Measurements from ENCODE around the gene KCNH6.

The KCNH6 gene

DNA sequence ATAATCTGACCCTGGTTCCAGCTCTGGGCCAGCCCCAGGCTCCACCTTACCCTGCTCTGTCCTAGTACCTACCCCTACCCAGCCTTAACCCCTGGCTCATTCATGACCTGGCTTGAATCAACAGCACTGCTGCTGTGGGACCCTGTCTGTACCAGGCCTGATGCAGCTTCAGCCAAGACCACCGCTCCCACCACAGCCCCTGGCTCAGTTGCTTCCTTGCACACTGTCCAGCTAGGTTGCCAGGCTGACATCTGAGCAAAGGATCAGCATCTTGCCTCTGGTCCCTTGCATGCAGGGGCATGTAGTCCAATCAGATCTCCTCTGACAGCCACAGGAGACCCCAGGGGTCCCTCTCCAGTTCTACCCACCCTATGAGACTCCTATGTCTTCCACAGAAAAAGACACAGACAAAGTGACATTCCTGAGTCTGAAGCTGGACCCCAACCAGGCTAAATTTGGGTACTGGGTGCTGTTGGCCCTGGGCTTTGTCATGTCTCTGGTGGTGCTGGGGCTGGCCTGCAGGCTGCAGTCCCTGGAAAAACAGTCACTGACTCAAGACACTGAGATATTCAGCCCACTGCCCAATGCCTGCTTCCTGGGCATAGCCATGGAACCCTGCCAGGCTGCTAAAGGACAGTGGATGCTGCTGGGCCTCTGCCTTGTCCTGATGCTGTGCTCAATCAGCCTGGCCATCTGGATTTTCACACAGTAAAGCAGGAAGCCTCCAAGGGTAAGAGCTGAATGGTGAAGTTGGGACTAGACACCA, 3.9 kb upstream of the KCNH6 start:
- H3K27ac ChIP-seq, result no peak overlapping the region
- H4K20me1 ChIP-seq, result peaks cover 30% of the 10 kb centered on the region; the same call in 1 of the 2 replicates
- H3K9me3 ChIP-seq, result no peaks in the 10 kb centered on the region
- no peaks in the 10 kb centered on the region for H3K4me1 ChIP-seq
- no peaks in the 10 kb centered on the region for H3K27me3 ChIP-seq
- H3K36me3 ChIP-seq, result no peaks in the 10 kb centered on the region
- H3K4me2 ChIP-seq, result no peak overlapping the region
- H3K4me3 ChIP-seq, result no peak overlapping the region
- no peak for TF ChIP-seq Cebpa-rat (IDR thresholded peaks at IDR 0.05)
- no peak overlapping the region for H3K9ac ChIP-seq

DNA sequence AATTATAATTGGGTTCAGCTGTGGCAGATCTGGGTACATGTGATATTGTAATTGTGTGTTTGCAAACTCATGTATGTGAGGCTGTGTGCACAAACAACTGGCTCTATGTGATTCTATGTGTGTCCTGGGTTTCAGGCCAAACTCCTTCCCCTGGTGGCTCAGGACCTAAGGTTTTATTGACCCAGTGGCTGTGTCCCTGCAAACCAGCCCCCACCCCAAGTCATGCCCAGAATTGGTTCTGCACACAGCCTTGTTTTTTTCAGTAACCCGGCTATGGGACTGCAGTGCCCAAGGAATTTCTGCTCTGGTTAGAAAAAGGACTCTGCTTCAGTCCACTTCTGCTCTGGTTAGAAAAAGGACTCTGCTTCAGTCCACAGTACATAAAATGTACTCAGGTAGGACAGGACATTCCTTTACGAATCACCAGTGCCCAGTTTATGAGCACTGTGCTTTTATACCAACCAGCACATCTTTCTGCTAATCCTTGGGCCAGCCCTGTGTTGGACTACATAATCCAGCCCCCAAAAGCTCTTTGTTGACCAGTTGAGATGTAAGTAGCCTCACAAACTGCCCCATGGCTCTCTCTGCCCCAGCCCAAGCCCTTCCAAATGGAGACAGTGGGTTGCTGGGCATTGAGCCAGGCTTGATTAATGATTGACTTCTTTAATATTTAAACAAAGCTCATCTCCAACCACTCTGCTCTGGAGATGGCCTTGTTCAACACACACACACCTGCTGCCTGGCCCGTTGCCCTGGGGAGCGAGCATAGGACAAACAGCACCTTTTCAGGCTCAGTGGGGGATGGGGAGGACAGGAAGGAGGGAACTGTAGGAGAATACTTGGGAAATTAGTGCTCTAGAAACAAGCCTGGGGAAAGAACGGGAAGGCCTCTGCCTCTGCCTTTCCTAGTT, 2.9 kb upstream of the KCNH6 start:
- no peak overlapping the region for H3K4me2 ChIP-seq
- H3K36me3 ChIP-seq, result no peaks in the 10 kb centered on the region
- no peaks in the 10 kb centered on the region for H3K27me3 ChIP-seq
- no peak overlapping the region for H3K4me3 ChIP-seq
- no peaks in the 10 kb centered on the region for H3K9me3 ChIP-seq
- H3K9ac ChIP-seq, result no peak overlapping the region
- H3K4me1 ChIP-seq, result no peaks in the 10 kb centered on the region
- no peak overlapping the region for H3K27ac ChIP-seq
- peaks cover 39% of the 10 kb centered on the region; the same call in 1 of the 2 replicates for H4K20me1 ChIP-seq
- no peak for TF ChIP-seq Cebpa-rat (IDR thresholded peaks at IDR 0.05)

DNA sequence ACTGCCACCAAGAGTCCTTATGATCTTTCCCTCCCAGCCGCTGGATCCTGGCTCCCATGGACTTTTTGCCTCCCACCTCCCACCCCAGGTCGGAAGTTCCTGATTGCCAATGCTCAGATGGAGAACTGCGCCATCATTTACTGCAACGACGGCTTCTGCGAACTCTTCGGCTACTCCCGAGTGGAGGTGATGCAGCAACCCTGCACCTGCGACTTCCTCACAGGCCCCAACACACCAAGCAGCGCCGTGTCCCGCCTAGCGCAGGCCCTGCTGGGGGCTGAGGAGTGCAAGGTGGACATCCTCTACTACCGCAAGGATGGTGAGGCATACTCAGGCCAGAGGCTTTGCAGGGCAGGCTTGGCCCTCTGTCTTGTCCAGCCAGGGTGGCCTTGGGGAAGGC, 893 bp downstream of the KCNH6 start:
- Histone ChIP-seq H3K4me1 (no peaks in the 10 kb centered on the region), H3K4me3 (no peak overlapping the region), H3K9me3 (no peaks in the 10 kb centered on the region), H3K27ac (no peak overlapping the region), H3K27me3 (no peaks in the 10 kb centered on the region), H3K36me3 (no peaks in the 10 kb centered on the region), H4K20me1 (peaks cover 49% of the 10 kb centered on the region; the same call in 1 of the 2 replicates), H3K9ac (no peak overlapping the region), H3K4me2 (no peak overlapping the region)
- no peak for TF ChIP-seq Cebpa-rat (IDR thresholded peaks at IDR 0.05)

DNA sequence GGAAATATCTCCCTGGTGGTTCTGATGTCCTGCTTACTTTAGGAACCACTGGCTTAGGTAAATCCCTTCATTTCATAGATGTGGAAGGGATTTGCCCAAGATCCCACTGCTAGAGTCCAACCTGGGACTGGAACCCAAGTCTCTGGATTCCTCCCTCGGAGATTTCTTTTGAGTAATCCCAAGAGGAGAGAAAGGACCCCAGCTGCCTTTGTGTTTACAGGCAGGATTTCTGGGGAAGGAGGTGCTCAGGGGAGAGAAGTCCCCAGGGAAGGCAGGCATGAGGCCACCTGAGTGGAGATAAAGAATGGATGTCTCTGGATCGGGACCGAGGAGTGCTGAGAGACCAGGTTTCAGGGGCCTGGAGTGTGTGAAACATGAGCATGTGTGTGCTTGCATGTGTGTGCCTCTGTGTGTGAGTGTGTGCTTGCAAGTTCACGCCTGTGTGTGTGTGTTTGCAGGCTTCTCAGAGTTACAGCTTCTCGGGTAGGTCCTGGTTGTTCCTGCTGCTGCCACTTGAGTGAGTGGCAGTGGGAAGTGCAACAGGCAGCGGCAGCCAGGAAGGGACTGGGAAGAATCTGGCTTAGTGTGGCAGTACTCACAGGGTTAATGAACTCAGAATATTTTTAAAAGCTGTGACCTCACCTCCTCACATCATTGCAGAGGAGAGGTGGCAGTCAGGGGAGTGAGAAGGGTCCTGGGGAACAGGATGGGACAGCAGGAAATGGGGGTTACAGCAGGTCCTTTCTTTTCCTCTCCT, 2.2 kb downstream of the KCNH6 start:
- H3K9ac ChIP-seq, result no peak overlapping the region
- H3K4me1 ChIP-seq, result no peaks in the 10 kb centered on the region
- H3K4me2 ChIP-seq, result no peak overlapping the region
- H4K20me1 ChIP-seq, result peaks cover 49% of the 10 kb centered on the region; the same call in 1 of the 2 replicates
- no peaks in the 10 kb centered on the region for H3K27me3 ChIP-seq
- TF ChIP-seq Cebpa-rat (IDR thresholded peaks at IDR 0.05), result no peak
- no peaks in the 10 kb centered on the region for H3K36me3 ChIP-seq
- H3K27ac ChIP-seq, result no peak overlapping the region
- no peaks in the 10 kb centered on the region for H3K9me3 ChIP-seq
- H3K4me3 ChIP-seq, result no peak overlapping the region

DNA sequence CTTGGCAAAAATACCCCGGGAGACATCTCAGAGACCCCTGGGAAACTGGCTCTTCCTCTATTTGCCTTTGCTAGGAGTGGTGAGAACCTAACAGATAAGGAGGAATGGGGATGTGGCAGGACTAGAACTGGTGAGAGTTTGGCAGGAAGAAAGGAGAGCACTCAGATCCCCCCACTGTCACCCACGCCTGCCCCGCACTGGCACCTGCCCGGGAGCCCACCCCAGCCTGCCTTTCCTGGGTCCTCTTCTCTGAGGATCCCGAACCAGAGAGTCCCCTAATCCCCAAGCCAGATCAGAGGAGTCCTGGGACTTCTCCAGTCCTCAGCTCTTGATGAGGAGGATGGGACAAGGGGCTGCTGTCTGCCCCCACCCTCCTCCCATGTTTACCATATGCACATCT, 3.7 kb downstream of the KCNH6 start:
- Histone ChIP-seq H3K4me3 (no peak overlapping the region), H4K20me1 (peaks cover 39% of the 10 kb centered on the region; the same call in 1 of the 2 replicates), H3K4me2 (no peak overlapping the region), H3K9ac (no peak overlapping the region), H3K36me3 (no peaks in the 10 kb centered on the region), H3K27ac (no peak overlapping the region), H3K27me3 (no peaks in the 10 kb centered on the region), H3K4me1 (no peaks in the 10 kb centered on the region), H3K9me3 (no peaks in the 10 kb centered on the region)
- TF ChIP-seq Cebpa-rat (IDR thresholded peaks at IDR 0.05), result no peak

DNA sequence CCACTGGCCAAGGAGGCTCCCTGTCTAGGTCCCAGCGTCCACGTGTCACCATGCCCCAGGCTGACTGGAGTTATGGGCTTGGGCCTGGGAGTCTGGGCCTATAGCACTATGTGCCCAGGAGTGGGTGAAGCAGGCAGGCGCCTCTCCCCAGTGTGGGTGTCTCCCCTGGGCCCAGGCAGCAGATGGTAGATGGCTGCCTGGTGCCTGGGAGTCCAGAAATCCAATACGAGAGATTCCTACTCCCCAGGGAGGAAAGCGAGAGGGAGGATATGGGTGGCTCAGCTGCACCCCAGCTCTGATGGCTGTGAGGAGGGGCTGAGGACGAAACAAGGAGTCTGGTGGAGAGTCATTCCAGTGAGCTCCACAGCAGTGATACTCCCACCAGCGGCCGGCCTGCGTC, 5.0 kb downstream of the KCNH6 start:
- Histone ChIP-seq H3K9me3 (no peaks in the 10 kb centered on the region), H3K36me3 (no peaks in the 10 kb centered on the region), H3K4me3 (no peak overlapping the region), H3K4me2 (no peak overlapping the region), H3K9ac (no peak overlapping the region), H4K20me1 (peaks cover 30% of the 10 kb centered on the region; the same call in 1 of the 2 replicates), H3K4me1 (no peaks in the 10 kb centered on the region), H3K27me3 (no peaks in the 10 kb centered on the region), H3K27ac (no peak overlapping the region)
- no peak for TF ChIP-seq Cebpa-rat (IDR thresholded peaks at IDR 0.05)

DNA sequence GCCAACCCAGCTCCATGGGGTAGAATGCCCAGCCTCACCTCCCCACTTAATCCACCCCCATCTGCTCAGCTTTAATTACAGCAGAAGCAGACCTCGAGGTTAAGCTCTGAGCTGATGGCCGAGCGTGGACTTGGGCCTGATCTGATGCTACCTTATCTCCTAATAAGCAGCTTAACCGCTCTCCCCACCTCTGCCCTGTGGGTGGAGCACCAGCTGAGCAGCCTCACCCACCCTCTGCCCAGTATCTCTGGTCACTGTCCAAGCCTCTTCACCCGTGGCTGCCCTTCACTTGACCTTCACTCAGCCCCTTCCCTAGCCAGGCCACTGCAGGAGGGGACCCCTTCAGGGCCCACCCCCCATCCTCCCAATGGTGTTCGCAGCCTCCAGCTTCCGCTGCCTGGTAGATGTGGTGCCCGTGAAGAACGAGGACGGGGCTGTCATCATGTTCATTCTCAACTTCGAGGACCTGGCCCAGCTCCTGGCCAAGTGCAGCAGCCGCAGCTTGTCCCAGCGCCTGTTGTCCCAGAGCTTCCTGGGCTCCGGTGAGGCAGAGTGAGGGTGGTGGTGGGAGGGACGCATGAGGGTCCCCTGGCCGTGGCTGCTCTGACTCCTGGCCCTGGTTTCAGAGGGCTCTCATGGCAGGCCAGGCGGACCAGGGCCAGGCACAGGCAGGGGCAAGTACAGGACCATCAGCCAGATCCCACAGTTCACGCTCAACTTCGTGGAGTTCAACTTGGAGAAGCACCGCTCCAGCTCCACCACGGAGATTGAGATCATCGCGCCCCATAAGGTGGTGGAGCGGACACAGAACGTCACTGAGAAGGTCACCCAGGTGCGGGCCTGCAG, 6.8 kb downstream of the KCNH6 start:
- Histone ChIP-seq H3K9me3 (no peaks in the 10 kb centered on the region), H3K4me2 (no peak overlapping the region), H3K9ac (no peak overlapping the region), H3K4me3 (no peak overlapping the region), H3K27ac (no peak overlapping the region), H3K27me3 (no peaks in the 10 kb centered on the region), H4K20me1 (peaks cover 13% of the 10 kb centered on the region; the same call in 1 of the 2 replicates), H3K36me3 (no peaks in the 10 kb centered on the region), H3K4me1 (no peaks in the 10 kb centered on the region)
- TF ChIP-seq Cebpa-rat (IDR thresholded peaks at IDR 0.05), result no peak

DNA sequence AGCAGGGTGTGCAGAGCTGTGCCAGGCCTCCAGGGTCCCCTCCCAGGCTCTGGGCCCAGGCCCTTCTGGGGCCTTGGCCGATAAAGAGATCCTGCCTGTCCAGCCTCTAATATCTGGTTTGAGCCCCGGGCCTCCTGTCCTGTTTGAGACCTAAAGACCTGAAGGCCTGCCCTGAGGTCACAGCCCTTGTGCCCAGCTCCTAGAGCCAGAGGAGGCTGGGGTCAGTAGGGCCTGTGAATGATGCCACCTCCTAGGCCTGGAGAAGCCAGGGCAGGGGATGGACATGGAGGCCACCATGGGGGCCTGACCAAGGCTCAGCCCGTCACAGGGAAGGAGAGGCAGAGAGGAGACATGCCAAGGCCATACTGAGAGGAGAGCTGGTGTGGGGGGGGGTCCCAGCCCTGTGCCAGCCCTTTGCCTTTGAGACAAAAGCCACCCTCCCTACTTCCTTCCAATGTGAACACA, 7.4 kb downstream of the KCNH6 start:
- Histone ChIP-seq H3K9me3 (no peaks in the 10 kb centered on the region), H4K20me1 (peaks cover 6% of the 10 kb centered on the region; the same call in 1 of the 2 replicates), H3K4me2 (no peak overlapping the region), H3K36me3 (no peaks in the 10 kb centered on the region), H3K4me3 (no peak overlapping the region), H3K4me1 (0 out of 2 replicates have a peak, but pooled peaks cover 6% of the 10 kb centered on the region), H3K27me3 (no peaks in the 10 kb centered on the region), H3K27ac (no peak overlapping the region), H3K9ac (no peak overlapping the region)
- no peak for TF ChIP-seq Cebpa-rat (IDR thresholded peaks at IDR 0.05)
